ENCODE results near the gene FCSK.
A peak's percentile ranks its signal among the peaks of the same experiment; 100 is the strongest.

The FCSK gene

GRCh38 chr16:70526403-70526802, 72.0 kb downstream of the FCSK start:
- DNase-seq: no peak

DNA sequence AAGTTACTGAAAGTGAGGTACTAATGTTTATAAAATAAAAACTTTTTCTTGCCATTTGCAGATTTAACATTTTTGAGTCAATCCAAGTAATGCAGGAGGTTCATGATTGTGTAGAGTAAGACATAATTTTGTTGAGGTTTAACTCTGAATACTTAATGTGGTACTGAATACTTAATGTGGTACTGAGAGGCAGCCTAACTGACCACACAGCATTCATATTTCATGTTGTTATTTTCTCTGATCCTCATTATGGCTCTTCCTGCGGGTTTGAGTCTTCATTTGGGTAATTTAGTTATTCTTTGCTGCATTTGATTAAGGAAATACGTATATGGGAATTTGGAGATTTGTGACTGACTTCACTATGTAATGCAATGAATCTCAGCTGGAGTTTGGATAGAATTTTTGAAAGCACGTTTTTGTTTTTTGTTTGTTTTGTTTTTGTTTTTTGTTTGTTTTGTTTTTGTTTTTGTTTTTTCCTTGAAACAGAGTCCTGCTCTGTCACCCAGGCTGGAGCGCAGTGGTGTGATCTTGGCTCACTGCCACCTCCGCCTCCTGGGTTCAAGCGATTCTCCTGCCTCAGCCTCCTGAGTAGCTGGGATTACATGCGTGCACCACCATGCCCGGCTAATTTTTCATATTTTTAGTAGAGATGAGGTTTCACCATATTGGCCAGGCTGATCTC, 73.1 kb downstream of the FCSK start:
- no peak for DNase-seq

DNA sequence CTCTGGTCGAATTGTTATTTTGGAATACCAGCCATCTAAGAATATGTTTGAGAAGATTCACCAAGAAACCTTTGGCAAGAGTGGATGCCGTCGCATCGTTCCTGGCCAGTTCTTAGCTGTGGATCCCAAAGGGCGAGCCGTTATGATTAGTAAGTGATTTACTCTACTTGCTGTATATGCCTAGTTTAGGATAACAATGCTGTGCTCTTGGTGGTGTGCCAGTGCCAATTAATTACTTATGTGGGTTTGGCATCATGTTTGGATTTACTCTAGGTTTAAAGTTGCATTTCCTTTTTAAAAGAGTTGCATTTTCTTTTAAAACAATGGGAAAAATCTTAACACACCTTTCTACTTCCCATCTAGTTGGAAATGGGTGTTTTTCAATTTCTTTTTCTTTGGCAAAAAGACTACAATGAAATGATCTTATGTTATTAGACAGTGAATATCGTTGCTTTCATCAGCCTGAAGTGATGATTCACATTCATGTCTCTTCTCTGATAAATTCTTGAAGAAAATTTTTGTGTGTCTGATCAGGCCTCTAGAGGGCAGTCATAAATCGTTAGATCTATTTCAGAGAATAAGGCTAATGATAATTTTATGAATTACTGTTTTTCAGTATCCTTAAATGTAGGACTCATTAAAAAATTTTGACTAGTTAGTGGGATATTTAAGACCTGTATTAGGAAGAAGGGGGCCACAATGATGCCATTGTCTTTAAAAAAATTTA, 74.8 kb downstream of the FCSK start:
- peak; percentile 4 to 43 for DNase-seq
